K562 (cell line): Measurements from ENCODE around the gene FAM162B. TPM values are rescaled to one million over a fixed set of nuclear protein-coding genes. Genes with fewer than 3 reads are reported as not detected.

Experiments
- CBFA2T3 ChIP-seq: fragments of 450-650 bp; IDR thresholded peaks from 2 replicates; pipeline ENCODE4 v1.6.1; 2017
- CTCF ChIP-seq, 3 experiments: IDR thresholded peaks in 2 of 3; conservative IDR thresholded peaks in 1 of 3; 2 replicates each; pipeline ENCODE4 v1.5.1; 2011 to 2012; ENCODE audit warnings: low read length in 3 of 3, mild to moderate bottlenecking in 3 of 3, control low read depth in 2 of 3, improper control_type of control experiment in 1 of 3, inconsistent platforms in 1 of 3, low read depth in 1 of 3, mixed read lengths in 1 of 3, moderate library complexity in 1 of 3; ENCODE audit not compliant: insufficient read depth in 2 of 3
- E2F6 ChIP-seq, 2 experiments: IDR thresholded peaks; 2 replicates each; pipeline ENCODE4 v1.6.1; 2011; ENCODE audit warnings: borderline replicate concordance in 1 of 2, control low read depth in 1 of 2, low read depth in 1 of 2, low read length in 1 of 2, mild to moderate bottlenecking in 1 of 2, mixed read lengths in 1 of 2, moderate library complexity in 1 of 2; ENCODE audit not compliant: insufficient read depth in 1 of 2, insufficient read length in 1 of 2, poor library complexity in 1 of 2, severe bottlenecking in 1 of 2; ENCODE audit errors: extremely low read depth in 1 of 2
- E2F8 ChIP-seq: fragments of 450-650 bp; IDR thresholded peaks from 2 replicates; pipeline ENCODE4 v1.7.1; 2018; ENCODE audit warnings: mild to moderate bottlenecking, low read depth; ENCODE audit not compliant: partially characterized antibody
- ETV5 ChIP-seq: sonication (generic); formaldehyde crosslinking; IDR thresholded peaks from 2 replicates; pipeline ENCODE4 v1.4.0; 2020; ENCODE audit warnings: low read depth, mild to moderate bottlenecking, missing genetic modification reagents
- EZH2 ChIP-seq: IDR thresholded peaks from 2 replicates; pipeline ENCODE4 v1.6.1; 2012; ENCODE audit warnings: low read depth, mild to moderate bottlenecking, inconsistent platforms, low read length, borderline replicate concordance
- GTF2F1 ChIP-seq: IDR thresholded peaks from 2 replicates; pipeline ENCODE4 v1.6.1; 2011; ENCODE audit warnings: low read depth, low read length, improper control_type of control experiment
- KHSRP ChIP-seq: fragments of 450-650 bp; IDR thresholded peaks from 2 replicates; pipeline ENCODE4 v1.6.1; 2017
- NFATC3 ChIP-seq: fragments of 450-650 bp; IDR thresholded peaks from 2 replicates; pipeline ENCODE4 v1.6.1; 2017; ENCODE audit warnings: mild to moderate bottlenecking
- NUFIP1 ChIP-seq: fragments of 450-650 bp; IDR thresholded peaks from 2 replicates; pipeline ENCODE4 v1.6.1; 2018; ENCODE audit not compliant: partially characterized antibody
- OTX1 ChIP-seq: fragments of 450-650 bp; formaldehyde crosslinking; IDR thresholded peaks from 2 replicates; pipeline ENCODE4 v1.4.0; 2022; ENCODE audit warnings: mild to moderate bottlenecking
- POLR2AphosphoS5 ChIP-seq: IDR thresholded peaks from 2 replicates; pipeline ENCODE4 v1.6.1; 2011; ENCODE audit warnings: mild to moderate bottlenecking, low read depth, low read length, moderate library complexity; ENCODE audit not compliant: control insufficient read depth, insufficient read depth
- PTTG1 ChIP-seq: fragments of 450-650 bp; IDR thresholded peaks from 2 replicates; pipeline ENCODE4 v1.6.1; 2016; ENCODE audit warnings: low read depth, mild to moderate bottlenecking, missing genetic modification characterization, missing compliant biosample characterization
- PURB ChIP-seq: sonication (generic); formaldehyde crosslinking; IDR thresholded peaks from 2 replicates; pipeline ENCODE4 v1.9.0; 2021; ENCODE audit warnings: low read depth, mild to moderate bottlenecking, missing genetic modification reagents
- SREBF1 ChIP-seq: fragments of 150-350 bp; IDR thresholded peaks from 2 replicates; pipeline ENCODE4 v1.6.1; 2014; ENCODE audit warnings: antibody characterized with exemption, low read depth, low read length, borderline replicate concordance
- SRSF1 ChIP-seq: fragments of 200-400 bp; formaldehyde crosslinking; IDR thresholded peaks from 2 replicates; pipeline ENCODE4 v1.6.1; 2017; ENCODE audit warnings: mild to moderate bottlenecking, low read depth, low read length, moderate library complexity
- TAF9B ChIP-seq: fragments of 450-650 bp; IDR thresholded peaks from 2 replicates; pipeline ENCODE4 v1.6.1; 2018; ENCODE audit warnings: mild to moderate bottlenecking; ENCODE audit not compliant: partially characterized antibody
- TAL1 ChIP-seq: fragments of 450-650 bp; IDR thresholded peaks from 2 replicates; pipeline ENCODE4 v1.6.1; 2016; ENCODE audit warnings: mild to moderate bottlenecking
- USF2 ChIP-seq: sonication (generic); formaldehyde crosslinking; IDR thresholded peaks from 2 replicates; pipeline ENCODE4 v1.5.0; 2020; ENCODE audit warnings: missing genetic modification reagents
- ZC3H4 ChIP-seq: sonication (generic); formaldehyde crosslinking; IDR thresholded peaks from 2 replicates; pipeline ENCODE4 v1.9.0; 2021; ENCODE audit warnings: missing genetic modification reagents, borderline replicate concordance
- ZNF140 ChIP-seq: fragments of 250-450 bp; sonication (Bioruptor Pico); IDR thresholded peaks from 2 replicates; pipeline ENCODE4 v1.8.0; 2021; ENCODE audit warnings: moderate library complexity, mild to moderate bottlenecking, inconsistent platforms
- ZNF316 ChIP-seq: fragments of 450-650 bp; IDR thresholded peaks from 2 replicates; pipeline ENCODE4 v1.6.1; 2016
- polyA plus RNA-seq, 8 experiments: library from polyadenylated mRNA; depleted of rRNA in 4 of 8; stranded (reverse) in 5 of 8; unstranded in 3 of 8; fragments of >200 nt; fragmentation: Nextera tagmentation in 2 of 8; fragmentation: Illumina TruSeq in 1 of 8; extraction: Ambion mirVana in 2 of 8; extraction: Trizol in 1 of 8; gene quantifications; 2 replicates each; pipeline versions ENCODE4 v1.2.1 to v1.2.3, GENCODE V29; 2011 to 2014; ENCODE audit warnings: inconsistent platforms in 1 of 8, missing spikeins in 1 of 8
- total RNA-seq, 7 experiments: library from RNA; depleted of rRNA in 6 of 7; stranded (reverse); fragments of >200 nt in 6 of 7; fragmentation: Illumina TruSeq in 2 of 7; extraction: Trizol in 2 of 7; gene quantifications; 2 replicates each; pipeline versions ENCODE4 v1.2.1 to v1.2.3, GENCODE V29; 2011 to 2021; ENCODE audit warnings: low replicate concordance in 1 of 7
- TF ChIP-seq, protein P1 (sequence below): sonication (generic); formaldehyde crosslinking; IDR thresholded peaks from 2 replicates; pipeline ENCODE4 v1.9.0; 2022; ENCODE audit warnings: mild to moderate bottlenecking, missing genetic modification reagents

Gene FAM162B
- total and polyA plus RNA-seq, 9 of the 15 experiments (the other 6 are each of a cell fraction or from before 2014, with no cell fraction given) = not detected

- TF ChIP-seq, protein P1, sequence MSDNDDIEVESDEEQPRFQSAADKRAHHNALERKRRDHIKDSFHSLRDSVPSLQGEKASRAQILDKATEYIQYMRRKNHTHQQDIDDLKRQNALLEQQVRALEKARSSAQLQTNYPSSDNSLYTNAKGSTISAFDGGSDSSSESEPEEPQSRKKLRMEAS (CRISPR knock-in tag) = no peak
- no peak for TF ChIP-seq SREBF1
- TF ChIP-seq TAF9B = no peak
- TF ChIP-seq ZNF140 = no peak
- TF ChIP-seq ETV5 (CRISPR knock-in tag) = no peak
- TF ChIP-seq SRSF1 = no peak
- no peak for TF ChIP-seq KHSRP
- TF ChIP-seq PURB (CRISPR knock-in tag) = no peak
- TF ChIP-seq CBFA2T3 = peak; percentile 90
- TF ChIP-seq OTX1 (CRISPR knock-in tag) = no peak
- TF ChIP-seq EZH2 = no peak
- no peak for TF ChIP-seq E2F8
- TF ChIP-seq USF2 (CRISPR knock-in tag) = no peak
- peak; percentile 66; the same call in 1 of the 2 replicates for TF ChIP-seq TAL1
- TF ChIP-seq ZNF316 = no peak
- no peak for TF ChIP-seq NUFIP1
- TF ChIP-seq GTF2F1 = no peak
- TF ChIP-seq POLR2AphosphoS5 = peak; percentile 66; the same call in 1 of the 2 replicates
- TF ChIP-seq NFATC3 = no peak
- TF ChIP-seq E2F6 (IDR thresholded peaks at IDR 0.05; ENCODE audit: borderline replicate concordance in 1 of 2, extremely low read depth in 1 of 2, insufficient read depth in 1 of 2, insufficient read length in 1 of 2, low read depth in 1 of 2, low read length in 1 of 2, poor library complexity in 1 of 2, severe bottlenecking in 1 of 2) = peak in 1 of 2 experiments; percentile 53
- no peak for TF ChIP-seq PTTG1 (tag)
- no peak for TF ChIP-seq CTCF (IDR thresholded peaks at IDR 0.05 in 2 of 3, conservative IDR thresholded peaks at IDR 0.05 in 1 of 3; ENCODE audit: insufficient read depth in 2 of 3, low read depth in 1 of 3, low read length in 3 of 3)
- TF ChIP-seq ZC3H4 (CRISPR knock-in tag) = no peak
Observed at GRCh38 chr6:116766506-116767176, 1.1 kb upstream of the FAM162B start (continued).
